Omental fat pad (tissue), 4 donors: ENCODE data around the gene JAKMIP1. TPM values are rescaled to one million over a fixed set of nuclear protein-coding genes. Genes with fewer than 3 reads are reported as not detected.

Source experiments
- ATAC-seq: fragments of 150-250 bp; one replicate; pipeline ENCODE4 v1.9.1; 2016; ENCODE audit warnings: mild to moderate bottlenecking, moderate library complexity; ENCODE audit not compliant: low FRiP score
- DNase-seq: peaks from one replicate; pipeline ENCODE4 v3.0.0-alpha.2; 2019; ENCODE audit warnings: low spot score
- CTCF ChIP-seq, 3 donors: fragments of 450-650 bp; IDR thresholded peaks; one replicate each; pipeline ENCODE4 v1.5.1; 2016 to 2017; ENCODE audit warnings: antibody characterized with exemption in 3 of 3, mild to moderate bottlenecking in 3 of 3, moderate library complexity in 2 of 3
- total RNA-seq, 4 donors: library from RNA; depleted of rRNA; stranded (reverse); fragments of >200 nt; gene quantifications; one replicate each; pipeline ENCODE4 v1.1.0, GENCODE V29; 2016

Gene JAKMIP1
- total RNA-seq, 4 donors from 2014 or later, result 0.48 to 1.0 (median 0.63) TPM; not detected in 1

GRCh38 chr4:6228158-6229067, 28.1 kb upstream of the JAKMIP1 start:
- DNase-seq (no peak), ATAC-seq (no peak)
- TF ChIP-seq CTCF (IDR thresholded peaks at IDR 0.05), result no peak

- ATAC-seq (no peak), DNase-seq (no peak)
- TF ChIP-seq CTCF (IDR thresholded peaks at IDR 0.05), result no peak
Observed at GRCh38 chr4:6227412-6228157, 27.2 kb upstream of the JAKMIP1 start.

GRCh38 chr4:6226506-6226905, 26.2 kb upstream of the JAKMIP1 start:
- DNase-seq (no peak), ATAC-seq (no peak)
- TF ChIP-seq CTCF (IDR thresholded peaks at IDR 0.05), result no peak

DNA sequence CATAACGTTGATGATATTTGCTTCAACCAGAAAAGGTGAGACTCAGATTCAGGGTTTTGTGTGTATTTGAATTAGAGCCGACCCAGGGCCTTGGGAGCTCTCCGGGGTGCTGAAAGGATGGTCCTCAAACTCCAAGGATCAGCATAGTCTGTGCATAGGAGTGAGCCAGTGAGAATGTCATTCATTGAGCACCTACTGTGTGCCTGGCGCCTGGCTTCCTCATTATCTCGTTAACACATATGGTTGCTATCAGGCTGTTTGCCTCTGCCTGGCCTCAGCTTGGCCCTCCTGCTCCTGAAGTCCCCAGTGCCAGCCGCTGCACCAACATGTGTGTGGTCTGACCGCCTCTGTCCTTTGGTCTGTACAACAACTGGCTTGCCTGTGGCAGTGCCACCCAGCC, 25.1 kb upstream of the JAKMIP1 start:
- ATAC-seq (no peak), DNase-seq (no peak)
- TF ChIP-seq CTCF (IDR thresholded peaks at IDR 0.05), result no peak

DNA sequence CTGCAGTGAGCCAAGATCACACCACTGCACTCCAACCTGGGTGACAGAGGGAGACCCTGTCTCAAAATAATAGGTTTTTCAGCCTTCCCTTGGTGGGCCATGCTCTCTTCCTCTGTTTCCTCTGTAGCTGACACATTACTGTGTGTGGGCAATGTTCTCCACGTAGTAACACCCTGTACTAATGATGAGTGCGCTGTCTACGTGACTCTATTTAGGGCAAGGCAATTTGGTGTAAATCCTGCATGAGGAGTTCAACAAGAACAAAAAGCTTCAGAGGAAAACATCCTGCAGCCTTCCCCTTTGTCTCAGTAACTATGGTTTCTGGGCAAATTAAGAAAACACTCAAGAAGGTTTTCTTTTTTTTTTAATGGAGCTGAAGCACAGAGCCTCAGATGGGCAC, 24.4 kb upstream of the JAKMIP1 start:
- no peak for TF ChIP-seq CTCF (IDR thresholded peaks at IDR 0.05)
- ATAC-seq (no peak), DNase-seq (no peak)

DNA sequence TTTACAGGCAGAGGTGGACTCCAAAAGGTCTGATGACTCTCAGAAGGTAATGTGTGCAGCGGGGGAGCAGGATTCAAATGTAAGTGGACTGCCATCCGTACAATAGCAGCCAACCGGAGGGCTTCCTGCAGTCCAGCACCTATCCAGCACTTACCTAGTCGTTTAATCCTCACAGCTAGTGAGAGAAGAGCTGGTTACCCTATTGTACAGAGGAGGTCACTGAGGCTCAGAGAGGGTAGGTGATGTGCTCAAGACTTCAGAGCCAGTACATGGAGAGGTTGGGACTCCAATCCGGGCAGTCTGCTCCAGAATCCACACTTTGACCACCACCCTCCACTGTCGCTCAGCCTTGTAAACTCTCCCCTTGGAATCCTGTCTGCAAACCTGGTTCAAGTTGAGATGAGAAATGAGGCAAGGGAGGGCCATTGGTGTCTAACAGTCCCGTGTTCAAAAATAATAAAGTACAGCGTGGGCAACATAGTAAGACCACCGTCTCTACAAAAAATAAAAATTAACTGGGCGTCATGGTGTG, 22.5 kb upstream of the JAKMIP1 start:
- no peak for TF ChIP-seq CTCF (IDR thresholded peaks at IDR 0.05)
- ATAC-seq (no peak), DNase-seq (no peak)
